ENCODE results near the gene PCSK2.

- TF ChIP-seq CTCF (IDR thresholded peaks at IDR 0.05) (no peak), POLR2A (IDR thresholded peaks at IDR 0.05) (no peak)
Observed at GRCh38 chr20:17358854-17359253, 132.0 kb downstream of the PCSK2 start.

Data from esophagus squamous epithelium (tissue), 4 donors.